ENCODE results near the gene TMEM201. TPM values are rescaled to one million over a fixed set of nuclear protein-coding genes. Genes with fewer than 3 reads are reported as not detected.

Gene TMEM201
- total and polyA plus RNA-seq, 4 donors, result 1.5 to 3.5 (median 2.9) TPM

DNA sequence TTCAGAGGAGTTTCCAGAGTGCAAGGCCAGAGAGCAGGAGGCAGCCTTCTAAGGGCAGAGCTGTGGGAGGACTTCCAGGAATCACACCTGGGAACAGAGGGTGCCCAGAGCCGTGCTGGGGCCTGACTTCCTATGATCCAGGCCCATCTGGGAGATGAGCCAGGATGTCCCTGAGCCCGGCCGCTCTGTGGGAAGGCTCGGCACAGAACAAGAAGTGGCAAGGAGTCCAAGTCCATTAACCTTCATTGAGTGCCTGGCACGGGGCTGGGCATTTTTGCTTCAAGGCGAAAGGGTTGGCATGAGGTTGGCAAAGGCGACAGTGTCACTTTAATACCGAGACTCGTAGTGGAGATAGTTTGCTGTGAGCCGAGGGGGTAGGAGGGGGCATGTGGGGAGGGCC lies 18.2 kb downstream of the TMEM201 start (continued):
- TF ChIP-seq, protein P1, sequence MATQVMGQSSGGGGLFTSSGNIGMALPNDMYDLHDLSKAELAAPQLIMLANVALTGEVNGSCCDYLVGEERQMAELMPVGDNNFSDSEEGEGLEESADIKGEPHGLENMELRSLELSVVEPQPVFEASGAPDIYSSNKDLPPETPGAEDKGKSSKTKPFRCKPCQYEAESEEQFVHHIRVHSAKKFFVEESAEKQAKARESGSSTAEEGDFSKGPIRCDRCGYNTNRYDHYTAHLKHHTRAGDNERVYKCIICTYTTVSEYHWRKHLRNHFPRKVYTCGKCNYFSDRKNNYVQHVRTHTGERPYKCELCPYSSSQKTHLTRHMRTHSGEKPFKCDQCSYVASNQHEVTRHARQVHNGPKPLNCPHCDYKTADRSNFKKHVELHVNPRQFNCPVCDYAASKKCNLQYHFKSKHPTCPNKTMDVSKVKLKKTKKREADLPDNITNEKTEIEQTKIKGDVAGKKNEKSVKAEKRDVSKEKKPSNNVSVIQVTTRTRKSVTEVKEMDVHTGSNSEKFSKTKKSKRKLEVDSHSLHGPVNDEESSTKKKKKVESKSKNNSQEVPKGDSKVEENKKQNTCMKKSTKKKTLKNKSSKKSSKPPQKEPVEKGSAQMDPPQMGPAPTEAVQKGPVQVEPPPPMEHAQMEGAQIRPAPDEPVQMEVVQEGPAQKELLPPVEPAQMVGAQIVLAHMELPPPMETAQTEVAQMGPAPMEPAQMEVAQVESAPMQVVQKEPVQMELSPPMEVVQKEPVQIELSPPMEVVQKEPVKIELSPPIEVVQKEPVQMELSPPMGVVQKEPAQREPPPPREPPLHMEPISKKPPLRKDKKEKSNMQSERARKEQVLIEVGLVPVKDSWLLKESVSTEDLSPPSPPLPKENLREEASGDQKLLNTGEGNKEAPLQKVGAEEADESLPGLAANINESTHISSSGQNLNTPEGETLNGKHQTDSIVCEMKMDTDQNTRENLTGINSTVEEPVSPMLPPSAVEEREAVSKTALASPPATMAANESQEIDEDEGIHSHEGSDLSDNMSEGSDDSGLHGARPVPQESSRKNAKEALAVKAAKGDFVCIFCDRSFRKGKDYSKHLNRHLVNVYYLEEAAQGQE (IDR thresholded peaks at IDR 0.05), result no peak
- TF ChIP-seq, protein P2, sequence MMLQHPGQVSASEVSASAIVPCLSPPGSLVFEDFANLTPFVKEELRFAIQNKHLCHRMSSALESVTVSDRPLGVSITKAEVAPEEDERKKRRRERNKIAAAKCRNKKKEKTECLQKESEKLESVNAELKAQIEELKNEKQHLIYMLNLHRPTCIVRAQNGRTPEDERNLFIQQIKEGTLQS (IDR thresholded peaks at IDR 0.05), result no peak
- TF ChIP-seq JUND (IDR thresholded peaks at IDR 0.05) (no peak), YY1 (IDR thresholded peaks at IDR 0.05) (no peak), GABPA (IDR thresholded peaks at IDR 0.05 in 1 of 2, conservative IDR thresholded peaks at IDR 0.05 in 1 of 2) (no peak), TAF1 (conservative IDR thresholded peaks at IDR 0.05) (no peak)
- TF ChIP-seq, protein P3, sequence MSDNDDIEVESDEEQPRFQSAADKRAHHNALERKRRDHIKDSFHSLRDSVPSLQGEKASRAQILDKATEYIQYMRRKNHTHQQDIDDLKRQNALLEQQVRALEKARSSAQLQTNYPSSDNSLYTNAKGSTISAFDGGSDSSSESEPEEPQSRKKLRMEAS (IDR thresholded peaks at IDR 0.05), result no peak

DNA sequence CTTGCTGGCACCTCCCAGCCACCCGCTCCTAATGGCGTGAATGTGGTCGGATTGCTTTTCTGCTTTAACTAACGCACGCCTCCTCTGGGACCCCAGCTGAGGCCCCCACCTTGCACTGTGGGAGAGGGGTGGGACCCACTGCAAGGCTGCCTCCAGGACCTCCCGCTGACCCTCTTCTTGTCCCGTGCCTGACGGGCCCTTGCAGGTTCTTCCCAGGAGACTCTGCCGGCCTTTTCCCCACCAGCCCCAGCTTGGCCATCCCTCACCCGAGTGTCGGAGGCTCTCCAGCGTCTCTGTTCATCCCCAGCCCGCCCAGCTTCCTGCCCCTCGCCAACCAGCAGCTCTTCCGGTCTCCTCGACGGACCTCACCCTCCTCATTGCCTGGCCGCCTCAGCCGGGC lies 18.6 kb downstream of the TMEM201 start:
- 96% methylated on average over 19 of the region's 19 CpGs for WGBS
- peaks cover 0 to 8% (median 2%) of the 10 kb centered on the region in 4 donors for H3K36me3 ChIP-seq (ENCODE audit: control insufficient read depth in 4 of 4, insufficient read depth in 3 of 4, low read depth in 1 of 4, low read length in 3 of 4)

DNA sequence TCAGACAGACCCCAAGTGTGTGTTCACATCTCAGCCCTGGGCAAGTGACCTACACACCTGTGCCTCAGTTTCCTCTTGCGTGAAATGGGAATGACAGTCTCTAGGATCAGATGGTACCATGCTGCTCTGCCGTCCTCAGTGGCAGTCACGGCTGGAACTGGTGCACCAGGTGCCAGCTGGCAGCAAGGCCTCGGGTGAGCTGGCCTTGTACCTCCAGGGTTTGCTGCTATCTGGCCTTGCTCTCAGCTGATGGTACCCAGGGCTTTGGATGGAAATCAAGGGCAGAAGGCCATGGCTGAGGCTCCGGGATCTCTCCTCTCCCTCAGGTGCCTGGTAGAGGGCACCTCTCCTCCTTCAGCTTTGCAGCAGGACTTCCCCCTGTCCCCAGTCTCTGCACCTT lies 21.3 kb downstream of the TMEM201 start:
- TF ChIP-seq EGR1 (IDR thresholded peaks at IDR 0.05; ENCODE audit: low read depth in 2 of 2) (no peak), GABPA (IDR thresholded peaks at IDR 0.05 in 1 of 2, conservative IDR thresholded peaks at IDR 0.05 in 1 of 2) (no peak), JUND (IDR thresholded peaks at IDR 0.05) (no peak), YY1 (IDR thresholded peaks at IDR 0.05) (no peak)
- TF ChIP-seq, protein P2 (IDR thresholded peaks at IDR 0.05), result no peak
- peaks cover 0 to 10% (median 2%) of the 10 kb centered on the region in 4 donors for H3K36me3 ChIP-seq (ENCODE audit: control insufficient read depth in 4 of 4, insufficient read depth in 3 of 4, low read depth in 1 of 4, low read length in 3 of 4)
- 87% methylated on average over 5 of the region's 5 CpGs for WGBS

More for the DNA sequence above, 18.6 kb downstream of the TMEM201 start:
- Histone ChIP-seq H3K4me1 (ENCODE audit: control insufficient read depth in 4 of 4, insufficient read depth in 4 of 4, low read length in 3 of 4) (no peaks in the 10 kb centered on the region), H3K27me3 (ENCODE audit: control insufficient read depth in 4 of 4, insufficient read depth in 4 of 4, low read length in 3 of 4) (no peaks in the 10 kb centered on the region), H3K4me3 (ENCODE audit: low read depth in 1 of 3, low read length in 3 of 3) (no peak overlapping the region), H3K9ac (ENCODE audit: low read depth in 1 of 2, low read length in 2 of 2) (no peak overlapping the region), H3K9me3 (ENCODE audit: control insufficient read depth in 4 of 4, low read length in 3 of 4) (no peaks in the 10 kb centered on the region), H3K27ac (ENCODE audit: low read depth in 1 of 2, low read length in 2 of 2) (no peak overlapping the region)
- DNase-seq (ENCODE audit: low spot score), result no peak
- TF ChIP-seq, protein P3 (IDR thresholded peaks at IDR 0.05), result no peak
- TF ChIP-seq HNF4A (conservative IDR thresholded peaks at IDR 0.05), result no peak
- no peak for TF ChIP-seq YY1 (IDR thresholded peaks at IDR 0.05)
- no peak for TF ChIP-seq GABPA (IDR thresholded peaks at IDR 0.05 in 1 of 2, conservative IDR thresholded peaks at IDR 0.05 in 1 of 2)
- no peak for TF ChIP-seq RXRA (IDR thresholded peaks at IDR 0.05)
- TF ChIP-seq SP1 (IDR thresholded peaks at IDR 0.05), result no peak
- TF ChIP-seq FOXA1 (IDR thresholded peaks at IDR 0.05), result no peak
- TF ChIP-seq EGR1 (IDR thresholded peaks at IDR 0.05; ENCODE audit: low read depth in 2 of 2), result no peak
- TF ChIP-seq FOXA2 (IDR thresholded peaks at IDR 0.05), result no peak
- TF ChIP-seq RAD21 (IDR thresholded peaks at IDR 0.05), result no peak

More for the DNA sequence above, 21.3 kb downstream of the TMEM201 start:
- no peak overlapping the region for H3K9ac ChIP-seq (ENCODE audit: low read depth in 1 of 2, low read length in 2 of 2)
- no peak for DNase-seq (ENCODE audit: low spot score)
- no peak overlapping the region for H3K4me3 ChIP-seq (ENCODE audit: low read depth in 1 of 3, low read length in 3 of 3)
- no peaks in the 10 kb centered on the region for H3K4me1 ChIP-seq (ENCODE audit: control insufficient read depth in 4 of 4, insufficient read depth in 4 of 4, low read length in 3 of 4)
- H3K9me3 ChIP-seq (ENCODE audit: control insufficient read depth in 4 of 4, low read length in 3 of 4), result no peaks in the 10 kb centered on the region
- no peak overlapping the region for H3K27ac ChIP-seq (ENCODE audit: low read depth in 1 of 2, low read length in 2 of 2)
- H3K27me3 ChIP-seq (ENCODE audit: control insufficient read depth in 4 of 4, insufficient read depth in 4 of 4, low read length in 3 of 4), result no peaks in the 10 kb centered on the region
